Head of caudate nucleus (tissue), 42 donors: ENCODE measurements around the gene MRPL20.
"Not testable (repeated sequence)": the region's sequence is repeated elsewhere in the genome, so short reads cannot be mapped to it uniquely, and the experiment has no call there.

Experiments
- DNase-seq, 42 donors: peaks; one replicate each; pipeline versions ENCODE4 v3.0.0 to v3.0.0-alpha.2; 2020 to 2021; ENCODE audit warnings: mixed read lengths in 7 of 42
- intact Hi-C: fragments of 100-400 bp; cut with DNase I; formaldehyde crosslinking; loops from one replicate; pipeline ENCODE4 v1.15.0; 2022

MRPL20 gene

GRCh38 chr1:1417825-1418463 is 10.9 kb upstream of the MRPL20 start:
- DNase-seq: peak in 1 of 42 donors; percentile 15
- intact Hi-C loops: not testable (repeated sequence)

GRCh38 chr1:1417396-1417795 is 10.3 kb upstream of the MRPL20 start:
- intact Hi-C loops, DNase-seq: not testable (repeated sequence)

GRCh38 chr1:1415751-1416150 is 8.7 kb upstream of the MRPL20 start:
- intact Hi-C loops: no loop called here
- no peak for DNase-seq

DNA sequence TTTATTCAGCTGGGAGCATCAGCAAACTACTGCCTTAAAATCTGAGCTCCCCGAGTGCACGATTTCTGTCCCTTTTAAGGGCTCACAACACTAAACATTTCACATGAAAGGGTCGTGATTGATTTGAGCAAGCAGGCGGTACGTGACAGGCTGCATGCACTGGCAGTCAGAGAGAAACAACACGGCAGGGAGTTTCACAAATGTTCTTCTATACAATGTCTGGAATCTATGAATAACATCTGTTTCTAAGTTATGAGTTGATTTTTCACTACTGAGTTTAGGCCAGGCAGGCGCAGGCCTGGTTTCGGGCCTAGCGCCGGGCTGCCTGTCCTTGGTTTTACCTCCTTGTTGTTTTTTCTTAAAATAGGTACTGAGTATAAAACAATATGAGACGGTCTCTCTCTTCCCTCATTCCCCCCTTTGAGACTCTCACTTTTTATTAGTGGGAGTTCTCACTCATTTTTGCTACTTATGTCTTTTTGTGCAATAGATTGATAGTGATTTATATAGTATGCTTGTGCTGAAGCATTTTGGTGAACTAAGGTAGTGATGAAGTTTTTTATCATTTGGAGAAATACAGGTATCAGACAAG is 5.3 kb upstream of the MRPL20 start:
- intact Hi-C loops, DNase-seq: not testable (repeated sequence)

- DNase-seq: no peak
- intact Hi-C loops: no loop called here
Observed at GRCh38 chr1:1411626-1412025, 4.5 kb upstream of the MRPL20 start.

GRCh38 chr1:1410238-1410637 is 3.1 kb upstream of the MRPL20 start:
- DNase-seq, intact Hi-C loops: not testable (repeated sequence)

DNA sequence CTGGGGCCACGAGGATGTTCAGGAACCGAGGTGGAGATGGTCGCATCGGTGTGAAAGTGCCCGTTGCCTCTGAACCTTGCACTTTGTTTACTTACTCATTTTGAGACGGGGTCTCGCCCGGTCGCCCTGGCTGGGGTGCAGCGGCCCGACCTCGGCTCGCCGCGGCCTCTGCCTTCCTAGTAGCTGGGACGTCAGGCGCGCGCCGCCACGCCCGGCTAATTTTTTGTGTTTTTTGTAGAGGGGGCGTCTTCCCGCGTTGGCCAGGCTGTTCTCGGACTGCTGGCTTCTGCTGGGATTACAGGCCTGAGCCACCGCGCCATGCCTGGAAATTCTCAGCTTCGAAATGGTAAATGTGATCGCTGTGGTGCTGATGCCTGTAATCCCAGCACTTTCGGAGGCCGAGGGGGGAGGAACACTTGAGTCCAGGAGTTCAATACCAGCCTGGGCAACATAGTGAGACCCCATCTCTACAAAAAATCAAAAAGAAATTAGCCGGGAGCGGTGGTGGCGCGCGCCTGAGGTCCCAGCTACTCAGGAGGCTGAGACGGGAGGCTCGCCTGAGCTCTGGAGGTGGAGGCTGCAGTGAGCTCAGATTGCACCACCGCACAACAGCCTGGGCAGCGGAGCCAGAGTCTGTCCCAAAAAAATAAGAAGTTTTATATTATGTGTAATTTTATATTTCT is 684 bp upstream of the MRPL20 start:
- DNase-seq: no peak
- intact Hi-C loops: no loop called here

DNA sequence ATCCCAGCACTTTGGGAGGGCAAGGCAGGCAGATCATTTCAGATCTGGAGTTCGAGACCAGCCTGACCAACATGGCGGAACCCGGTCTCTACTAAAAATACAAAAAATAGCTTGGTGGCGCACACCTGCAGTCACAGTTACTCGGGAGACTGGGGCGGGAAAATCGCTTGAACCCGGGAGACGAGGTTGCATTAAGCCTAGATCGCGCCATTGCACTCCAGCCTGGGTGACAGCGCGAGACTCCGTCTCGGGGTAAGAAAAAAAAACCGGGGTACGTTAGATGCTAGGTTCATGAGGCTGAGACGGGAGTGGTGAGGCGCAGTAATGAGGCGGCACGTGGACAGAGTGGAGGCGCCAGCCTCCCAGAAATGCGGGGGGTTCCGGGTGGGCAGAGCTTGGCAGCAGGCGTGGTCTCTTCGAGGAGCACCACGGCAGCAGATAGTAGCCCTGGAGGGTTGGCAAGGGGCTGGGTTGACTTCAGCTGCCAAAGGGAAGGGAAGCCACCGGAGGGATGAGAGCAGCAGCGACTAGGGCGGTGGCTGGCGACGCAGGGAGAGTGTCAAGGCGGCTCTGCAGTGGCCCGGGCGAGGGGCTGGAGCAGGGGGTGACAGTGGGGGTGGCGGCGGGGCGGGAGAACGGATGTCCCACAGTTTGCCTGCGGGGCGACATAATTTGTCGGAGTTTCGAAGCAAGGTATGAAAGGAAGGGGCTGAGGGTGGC is 832 bp downstream of the MRPL20 start:
- intact Hi-C loops: no loop called here
- DNase-seq: no peak

DNA sequence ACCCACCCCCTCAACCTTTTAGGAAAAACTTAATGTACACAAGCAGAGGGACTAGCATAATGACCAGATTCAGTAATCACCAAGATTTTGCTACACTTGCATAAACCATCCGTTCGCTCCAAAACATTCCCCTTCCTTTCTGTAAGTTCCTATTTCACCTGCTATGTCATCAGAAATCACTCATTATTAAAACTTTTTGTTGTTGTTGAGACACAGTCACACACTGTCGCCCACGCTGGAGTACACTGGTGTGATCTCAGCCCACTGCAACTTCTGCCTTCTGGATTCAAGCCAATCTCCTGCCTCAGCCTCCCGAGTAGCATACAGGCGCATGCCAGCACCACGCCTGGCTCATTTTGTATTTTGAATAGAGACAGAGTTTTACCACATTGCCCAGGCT is 3.4 kb downstream of the MRPL20 start:
- DNase-seq: no peak

GRCh38 chr1:1402901-1403392 is 4.1 kb downstream of the MRPL20 start:
- not testable (repeated sequence) for DNase-seq

More for the DNA sequence above, 3.4 kb downstream of the MRPL20 start:
- intact Hi-C loops: no loop called here

GRCh38 chr1:1402072-1402900 is 4.8 kb downstream of the MRPL20 start:
- intact Hi-C loops: no loop called here
- no peak for DNase-seq

More at GRCh38 chr1:1402901-1403392, 4.1 kb downstream of the MRPL20 start:
- intact Hi-C loops: not testable (repeated sequence)

DNA sequence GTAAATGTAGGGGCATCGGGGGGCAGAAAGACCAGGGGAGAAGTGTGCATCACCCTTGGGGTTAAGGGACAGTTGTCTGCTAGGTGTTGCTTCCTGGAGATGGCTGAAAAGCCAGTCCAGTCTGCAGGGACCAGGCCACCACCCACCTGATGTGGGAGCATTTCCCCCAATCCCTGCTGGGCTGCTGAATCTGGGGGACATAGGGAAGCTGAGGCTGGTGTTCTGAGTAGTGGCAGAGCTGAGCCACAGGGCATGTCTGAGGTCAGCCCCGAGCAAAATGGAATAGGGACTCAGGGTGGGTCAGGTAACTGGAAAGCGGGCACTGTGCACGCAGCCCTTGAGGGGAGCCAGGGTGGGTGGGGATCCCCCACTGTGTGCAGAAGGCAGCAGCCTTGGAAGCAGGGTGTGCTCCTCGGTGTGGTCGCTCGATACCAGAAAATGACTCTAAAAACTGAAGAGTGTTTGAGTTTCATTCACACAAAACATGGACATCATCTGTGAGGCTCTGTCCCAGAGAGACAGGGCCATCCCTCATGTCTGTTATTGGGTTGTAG is 5.6 kb downstream of the MRPL20 start:
- DNase-seq: no peak
- intact Hi-C loops: no loop called here

DNA sequence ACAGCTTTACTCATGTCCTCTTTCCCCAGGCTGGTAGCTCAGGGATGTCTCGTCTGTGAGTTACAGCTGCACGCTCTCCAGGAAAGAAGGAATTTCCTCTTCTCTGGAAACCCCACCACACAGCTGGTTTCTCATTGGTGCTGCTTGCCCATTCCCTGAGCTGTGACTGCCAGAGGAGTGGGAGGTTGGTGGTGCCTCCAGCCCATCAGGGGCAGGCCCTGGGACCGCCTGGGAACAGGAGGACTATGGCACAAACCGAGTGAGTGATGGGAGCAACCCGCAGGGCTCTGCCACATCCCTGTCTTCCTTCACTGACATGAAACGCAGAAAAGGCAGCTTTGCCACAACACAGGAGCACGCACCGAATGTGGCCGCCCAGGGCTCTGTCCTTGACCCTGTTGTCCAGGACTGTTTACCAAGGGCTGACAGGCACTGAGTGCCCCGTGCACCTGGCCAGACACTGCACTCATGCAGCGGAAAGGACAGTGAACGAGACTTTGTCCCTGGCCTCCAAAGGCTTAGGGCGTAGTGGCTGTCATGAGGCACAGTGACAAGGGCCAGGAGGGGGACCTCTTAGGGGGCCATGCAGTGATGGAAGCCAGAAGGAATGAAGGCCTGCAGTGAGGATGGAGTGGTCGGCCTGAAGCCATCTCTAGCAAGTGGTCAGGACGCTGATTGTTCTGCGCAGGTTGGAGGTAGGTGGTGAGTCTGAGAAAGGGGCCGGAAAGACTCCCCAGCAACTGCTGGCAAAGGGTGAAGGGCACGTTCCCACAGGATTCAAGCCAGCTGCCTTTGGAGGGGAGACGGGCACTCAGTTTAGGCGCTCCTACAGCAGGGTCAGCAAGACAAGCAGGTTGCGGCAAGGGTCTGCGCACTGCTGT is 6.3 kb downstream of the MRPL20 start:
- intact Hi-C loops: no loop called here
- DNase-seq: no peak

DNA sequence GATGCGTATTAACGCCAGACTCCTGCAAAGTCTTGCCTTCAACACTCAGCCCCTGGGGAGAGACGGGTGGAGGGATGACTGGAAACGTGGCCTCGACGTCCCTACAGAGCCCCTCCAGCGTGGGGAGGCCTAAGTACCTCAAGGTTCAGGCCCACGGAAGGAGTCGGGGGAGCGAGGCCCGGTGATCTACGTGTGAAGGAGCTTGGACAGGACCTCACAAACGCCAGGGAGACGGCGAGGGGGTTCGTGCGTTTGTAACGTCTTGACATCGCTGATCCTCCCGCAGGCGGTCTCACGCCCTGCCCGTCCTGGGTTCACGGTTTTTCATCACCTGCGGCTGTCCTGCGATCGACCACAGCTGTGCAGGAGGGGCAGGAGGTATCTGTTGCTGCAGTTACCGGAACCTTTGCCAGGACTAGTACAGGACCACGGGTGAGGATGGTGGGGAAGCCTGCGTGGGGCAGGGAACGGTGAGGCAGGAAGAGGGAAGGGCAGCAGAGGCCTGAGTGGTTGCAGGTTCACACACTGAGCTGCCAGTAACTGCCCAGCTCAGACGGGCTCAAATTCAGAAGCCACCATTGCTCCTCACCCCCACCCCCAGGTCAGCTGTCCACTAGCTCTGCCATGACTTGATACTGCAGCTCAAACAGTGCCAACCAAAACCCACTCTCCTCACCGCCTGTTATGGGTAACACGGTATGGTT is 7.1 kb downstream of the MRPL20 start:
- intact Hi-C loops: loop anchor here (10.0 kb wide), 1 partner anchor 45 kb away; the partner anchor contains the start of gene ATAD3C
- peak in 1 of 42 donors; percentile 15 for DNase-seq

DNA sequence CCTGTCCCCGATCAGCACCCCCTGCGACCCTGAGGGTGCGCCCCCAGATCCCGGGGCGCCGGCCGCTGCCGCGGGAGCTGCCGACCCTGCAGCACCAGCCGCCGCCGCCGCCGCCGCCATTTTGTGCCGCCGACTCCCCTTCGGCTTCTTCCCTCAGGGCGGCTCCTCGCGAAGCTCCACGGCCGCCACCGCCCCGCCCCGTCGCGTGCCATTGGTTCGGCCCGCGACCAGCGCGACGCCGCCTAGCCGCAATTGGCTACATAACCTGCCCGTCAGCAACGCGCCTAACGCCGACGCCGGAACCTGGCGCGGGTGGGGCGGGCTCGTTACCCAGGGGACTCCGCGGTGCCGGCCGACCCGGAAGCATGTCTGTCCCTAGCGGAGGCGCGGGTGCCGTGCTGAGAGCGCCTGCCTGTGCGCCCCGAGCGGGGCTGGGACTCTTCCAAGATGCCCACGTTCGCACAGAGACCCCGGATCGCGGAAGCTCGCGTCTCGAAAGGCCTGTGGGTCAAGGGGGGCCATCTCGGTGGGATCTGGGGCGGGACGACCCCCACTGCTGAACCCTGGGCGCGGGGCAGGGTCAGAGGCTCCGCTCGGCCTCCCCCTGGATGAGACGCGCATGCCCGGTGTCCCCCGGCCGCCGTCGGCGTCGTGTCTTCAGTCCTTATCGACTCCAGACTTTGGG is 7.8 kb downstream of the MRPL20 start, which contains the start of gene CCNL2:
TSS of gene CCNL2 (minus strand) at position 149 of the 685 bp plus-strand sequence. CDS start at position 120, 29 bp downstream.
- DNase-seq: peak; percentile 95 to 100 (median 99)
- intact Hi-C loops: loop anchor here (10.0 kb wide), 1 partner anchor 45 kb away; the partner anchor contains the start of gene ATAD3C

GRCh38 chr1:1398677-1399186 is 8.4 kb downstream of the MRPL20 start:
- intact Hi-C loops: loop anchor here (10.0 kb wide), 1 partner anchor 46 kb away; the partner anchor contains the start of gene ATAD3C
- no peak for DNase-seq
